NCI-H460 (cell line): Measurements from ENCODE around the gene ABTB2. TPM values are rescaled to one million over a fixed set of nuclear protein-coding genes. Genes with fewer than 3 reads are reported as not detected.

Experiments
- DNase-seq: peaks from one replicate; pipeline ENCODE4 v3.0.0-alpha.2; 2016; ENCODE audit warnings: low read depth; ENCODE audit errors: extremely low read depth
- total RNA-seq: library from RNA; depleted of rRNA; stranded (reverse); fragments of >200 nt; shearing (Covaris generic); gene quantifications from 2 replicates; pipeline ENCODE4 v1.2.3, GENCODE V29; 2014

The ABTB2 gene
- total RNA-seq, 1 experiment from 2014 or later: 1.3 TPM

DNA sequence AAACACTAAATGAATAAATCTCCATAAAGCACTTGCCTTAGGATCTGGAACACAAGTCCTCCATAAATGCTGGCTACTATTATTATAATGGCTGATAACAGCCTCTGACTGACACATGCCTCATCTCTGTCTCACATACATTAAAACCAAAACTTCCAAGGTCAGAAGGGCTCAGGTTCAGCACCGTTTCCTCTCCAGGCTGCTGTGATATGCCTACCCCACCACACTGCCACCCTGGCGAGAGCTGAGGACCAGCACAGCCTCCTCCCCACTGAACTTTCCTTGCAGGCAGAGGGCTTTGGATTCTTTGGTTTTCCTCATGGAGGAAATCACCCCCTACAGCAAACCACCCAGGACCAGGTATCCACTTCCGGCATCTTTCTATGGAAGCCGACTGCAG is 112.8 kb downstream of the ABTB2 start:
- DNase-seq: no peak

DNA sequence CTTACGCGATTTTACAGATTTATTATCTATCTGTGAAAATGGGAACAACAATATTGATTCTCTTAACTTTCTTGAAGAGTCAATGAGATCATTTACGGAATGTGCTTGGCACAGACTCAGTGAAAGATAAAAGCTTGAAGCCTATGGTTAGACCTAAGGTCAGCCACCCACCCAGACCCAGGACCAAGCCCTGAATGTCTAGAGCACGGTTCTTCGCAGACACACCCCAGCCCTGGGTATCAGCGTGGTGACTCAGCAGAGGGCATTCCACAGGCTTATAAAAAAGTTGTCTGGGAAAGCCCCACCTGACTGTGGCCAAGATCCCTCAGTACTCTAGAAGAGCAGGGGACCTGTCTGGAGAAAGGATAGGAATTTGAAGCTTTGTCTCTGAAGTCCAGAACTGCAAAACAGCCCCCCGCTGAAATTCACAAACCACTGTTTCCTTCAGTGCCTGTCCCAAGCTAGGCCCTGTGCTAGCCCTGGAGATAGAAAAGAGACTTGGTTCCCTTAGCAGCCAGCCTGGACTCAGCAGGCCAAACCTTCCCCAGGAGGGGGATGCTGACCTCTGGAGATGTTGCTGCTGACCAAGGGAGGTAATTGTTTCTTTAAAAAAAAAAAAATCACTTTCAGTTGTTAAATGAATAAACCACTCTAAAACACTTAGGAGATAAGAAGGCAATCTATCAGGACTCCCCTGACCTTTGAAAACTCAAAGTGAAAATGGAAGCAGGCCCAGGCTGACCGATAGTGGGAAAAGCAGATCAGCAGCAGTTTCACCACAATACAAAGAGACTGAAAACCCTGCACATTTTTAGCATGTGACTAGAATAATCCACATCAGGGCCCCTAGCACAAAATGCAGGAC is 114.0 kb downstream of the ABTB2 start:
- peak; percentile 55 for DNase-seq

DNA sequence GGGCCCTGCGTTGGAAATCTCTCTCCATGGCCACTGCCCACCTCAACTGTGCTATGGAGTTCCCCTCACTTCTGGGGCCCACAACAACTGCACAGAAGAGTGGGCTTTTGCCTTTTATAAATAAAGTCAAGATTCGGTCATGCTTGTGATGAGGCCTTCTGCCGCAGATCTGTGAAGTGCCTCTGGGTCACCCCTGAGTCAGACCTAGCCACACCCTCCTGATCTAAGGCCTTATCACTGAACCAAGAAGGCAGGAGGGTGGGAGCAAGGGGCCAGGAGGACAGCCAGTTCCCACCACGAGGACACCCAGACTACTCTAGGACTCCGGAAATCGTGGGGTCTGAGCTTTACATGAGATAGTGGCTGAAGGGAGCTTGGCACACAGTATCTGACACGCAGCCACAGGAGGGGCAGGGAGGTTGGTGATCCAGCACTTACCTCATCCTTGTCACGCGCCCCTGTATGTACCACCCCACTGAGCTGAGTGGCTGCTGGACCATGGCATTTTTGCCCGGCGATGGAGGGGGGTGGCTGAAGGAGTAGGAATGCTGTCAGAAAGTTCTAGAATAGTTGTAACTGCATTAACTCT is 115.7 kb downstream of the ABTB2 start:
- peak; percentile 27 for DNase-seq

DNA sequence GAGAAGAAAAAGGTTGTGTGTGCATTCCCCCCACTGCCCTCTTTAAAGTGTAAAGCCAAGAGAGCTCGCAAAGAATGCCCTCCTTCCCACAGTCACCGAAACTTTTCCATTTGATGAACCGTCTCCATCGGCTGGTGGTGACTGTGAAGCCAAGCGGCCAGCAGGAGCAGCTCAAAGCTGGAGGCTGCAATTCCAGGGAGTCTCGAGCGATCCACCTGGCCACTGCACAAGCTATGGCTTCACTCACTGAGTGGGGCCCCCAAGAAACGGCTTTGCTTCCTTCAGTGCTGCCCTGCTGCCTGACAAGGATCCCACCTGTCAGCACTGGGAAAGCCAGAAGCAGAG is 117.7 kb downstream of the ABTB2 start:
- no peak for DNase-seq

DNA sequence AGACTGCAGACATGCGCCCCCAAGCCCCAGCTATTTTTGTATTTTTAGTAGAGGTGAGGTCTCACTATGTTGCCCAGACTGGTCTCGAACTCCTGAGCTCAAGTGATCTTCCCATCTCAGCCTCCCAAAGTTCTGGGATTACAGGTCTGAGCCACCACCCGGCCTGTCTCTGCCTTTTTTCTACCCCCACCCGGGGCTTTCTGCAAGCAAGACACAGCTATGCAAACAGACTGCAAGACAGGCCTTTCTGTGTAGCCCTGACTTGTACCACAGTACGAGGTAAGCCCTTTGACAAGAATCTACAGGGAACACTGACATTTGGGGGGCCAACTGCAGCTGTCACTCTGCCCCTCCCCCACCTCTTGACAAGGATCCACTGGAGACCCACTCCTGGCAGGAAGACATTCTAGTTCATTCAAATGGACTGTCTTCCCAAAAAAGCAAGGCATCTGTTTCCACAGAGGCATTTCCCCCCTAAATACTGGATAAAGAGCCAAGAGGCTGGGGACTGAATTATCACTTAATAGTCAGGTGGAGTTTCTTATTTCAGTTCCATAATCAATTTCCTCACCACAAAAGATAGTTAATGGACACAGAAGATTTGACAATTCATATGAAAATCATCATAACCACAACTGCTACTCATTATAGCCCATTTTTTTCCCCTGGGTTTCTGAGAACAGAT is 118.2 kb downstream of the ABTB2 start:
- no peak for DNase-seq

DNA sequence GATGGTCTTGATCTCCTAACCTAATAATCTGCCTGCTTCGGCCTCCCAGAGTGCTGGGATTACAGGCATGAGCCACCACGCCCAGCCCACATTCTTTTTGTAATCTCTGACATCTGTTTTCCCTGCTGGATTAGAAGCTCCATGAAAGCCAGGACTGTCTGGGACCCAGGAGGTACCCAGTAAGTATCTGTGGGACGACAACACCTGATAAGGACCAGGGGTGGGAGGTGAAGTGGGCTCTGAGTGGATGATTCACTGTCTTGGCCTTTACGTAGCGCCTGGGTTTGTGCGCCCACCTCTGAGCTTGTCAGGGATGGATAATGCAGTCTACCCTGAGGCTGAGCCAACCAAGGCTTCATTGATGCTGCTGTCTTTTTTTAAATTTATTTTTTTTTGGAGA is 118.8 kb downstream of the ABTB2 start:
- DNase-seq: no peak

DNA sequence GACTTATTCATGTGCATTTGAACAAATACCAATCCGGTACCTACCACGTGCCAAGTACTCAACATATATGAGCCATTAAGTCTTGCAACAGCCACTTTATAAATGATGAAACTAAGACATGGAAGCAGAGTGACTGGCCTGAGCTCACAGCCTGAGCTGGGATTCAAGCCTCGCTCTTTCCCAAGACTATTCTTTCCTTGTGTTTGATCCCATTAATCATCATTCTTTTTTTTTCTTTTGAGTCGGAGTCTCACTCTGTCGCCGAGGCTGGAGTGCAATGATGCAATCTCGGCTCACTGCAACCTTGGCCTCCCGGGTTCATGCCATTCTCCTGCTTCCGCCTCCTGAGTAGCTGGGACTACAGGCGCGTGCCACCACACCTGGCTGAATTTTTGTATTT is 119.3 kb downstream of the ABTB2 start:
- DNase-seq: no peak

DNA sequence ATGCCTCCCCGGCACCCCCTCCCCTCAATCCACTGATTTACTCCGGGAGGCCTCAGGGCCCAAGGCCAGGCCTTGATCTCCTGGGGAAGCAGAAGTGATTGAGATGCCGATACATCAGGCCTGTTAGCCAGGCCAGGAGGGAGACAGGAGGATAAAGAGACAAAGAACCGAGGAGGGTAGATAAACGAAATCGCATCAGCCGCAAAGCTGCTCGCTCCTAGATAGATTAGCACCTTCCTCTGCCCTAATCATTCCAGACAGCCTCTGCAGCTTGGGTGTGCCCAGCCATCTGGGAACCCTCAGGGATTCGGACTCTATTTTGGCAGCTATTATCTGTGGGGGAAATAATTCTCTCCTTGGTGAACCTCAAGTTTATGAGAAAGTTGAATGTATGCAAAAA is 121.2 kb downstream of the ABTB2 start:
- DNase-seq: no peak

DNA sequence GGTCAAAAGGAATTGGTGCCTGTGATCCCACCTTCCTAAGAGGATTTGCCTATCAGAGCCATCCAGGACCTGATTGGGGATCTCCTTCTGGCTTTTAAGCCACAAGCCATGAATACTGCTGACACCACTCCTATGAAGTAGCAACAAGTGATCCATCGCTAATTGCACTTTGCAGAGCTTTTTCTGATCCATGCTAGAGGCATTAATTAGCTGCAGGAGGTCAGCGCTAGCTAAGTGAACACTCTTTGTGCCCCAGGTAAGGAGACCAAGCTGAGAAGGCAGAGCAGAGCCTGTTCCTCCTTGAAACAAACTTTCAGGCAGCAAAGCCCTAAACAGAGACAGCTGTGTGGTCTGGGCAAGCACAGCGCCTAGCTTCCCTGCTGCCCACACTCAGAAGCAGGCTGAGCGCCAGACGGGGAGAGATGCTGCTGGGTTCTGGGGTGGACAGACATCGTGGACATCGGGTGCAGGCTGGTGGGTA is 122.2 kb downstream of the ABTB2 start:
- DNase-seq: no peak

DNA sequence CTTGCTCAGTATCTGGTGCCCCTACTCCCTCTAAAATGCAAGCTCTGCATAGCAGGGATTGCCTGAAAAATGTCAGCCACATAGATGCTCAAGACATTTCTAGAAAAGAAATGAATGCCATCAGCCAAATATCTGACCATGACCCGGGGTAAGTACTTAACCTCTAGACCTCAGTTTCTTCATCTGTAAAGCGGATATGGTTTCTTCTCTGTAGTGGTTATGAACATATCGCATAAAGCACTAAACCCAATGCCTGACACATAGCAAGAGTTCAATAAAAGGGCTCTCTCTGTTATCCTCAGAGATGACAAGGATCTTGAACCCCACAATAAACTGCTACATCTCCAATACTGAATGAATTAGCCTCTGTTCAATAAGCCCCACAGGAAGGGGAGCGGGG is 122.6 kb downstream of the ABTB2 start:
- DNase-seq: no peak

DNA sequence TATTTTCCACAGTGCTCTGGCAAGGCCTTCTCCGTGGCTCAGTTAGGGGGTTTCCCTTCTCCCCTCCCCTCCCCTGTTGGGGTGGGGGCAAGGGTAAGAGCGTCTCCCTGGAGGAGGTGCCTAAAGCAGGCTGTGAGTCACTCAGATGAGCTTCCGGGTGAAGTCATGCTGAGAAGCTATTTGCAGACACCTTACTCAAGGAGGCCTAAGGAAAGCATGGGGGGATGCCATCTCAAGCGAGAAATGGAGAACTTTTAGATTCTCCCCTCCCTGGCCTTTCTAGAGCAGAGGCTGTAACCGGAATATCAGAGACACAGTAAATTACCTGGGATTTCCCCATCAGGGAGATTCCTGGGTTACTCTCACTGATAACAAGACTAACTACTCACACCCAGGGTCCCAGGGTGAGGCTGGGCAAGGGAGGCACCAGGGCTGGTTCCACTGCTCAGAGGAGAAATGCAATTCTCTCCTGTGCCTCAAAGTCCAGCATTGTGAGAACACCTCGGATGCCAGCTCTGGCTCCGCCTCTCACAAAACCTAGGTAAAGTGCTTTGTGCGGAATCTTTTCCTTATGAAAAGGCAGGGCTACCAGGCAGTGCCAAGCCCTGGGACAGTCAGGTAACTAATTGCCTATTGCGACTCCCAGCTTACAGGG is 123.6 kb downstream of the ABTB2 start:
- DNase-seq: peak; percentile 37

DNA sequence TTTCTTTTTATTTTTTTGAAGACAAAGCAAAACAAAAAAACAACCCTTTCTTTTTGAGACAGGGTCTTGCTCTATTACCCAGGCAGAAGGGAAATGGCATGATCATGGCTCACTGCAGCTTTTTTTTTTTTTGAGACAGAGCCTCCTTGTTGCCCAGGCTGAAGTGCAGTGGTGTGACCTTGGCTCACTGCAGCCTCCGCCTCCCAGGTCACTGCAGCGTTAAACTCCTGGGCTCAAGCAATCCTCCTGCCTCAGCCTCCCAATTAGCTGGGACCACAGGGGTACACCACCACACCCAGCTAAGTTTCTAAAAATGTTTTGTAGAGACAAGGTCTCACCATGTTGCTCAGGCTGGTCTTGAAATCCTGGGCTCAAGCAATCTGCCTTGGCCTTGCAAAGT is 124.6 kb downstream of the ABTB2 start:
- DNase-seq: no peak

DNA sequence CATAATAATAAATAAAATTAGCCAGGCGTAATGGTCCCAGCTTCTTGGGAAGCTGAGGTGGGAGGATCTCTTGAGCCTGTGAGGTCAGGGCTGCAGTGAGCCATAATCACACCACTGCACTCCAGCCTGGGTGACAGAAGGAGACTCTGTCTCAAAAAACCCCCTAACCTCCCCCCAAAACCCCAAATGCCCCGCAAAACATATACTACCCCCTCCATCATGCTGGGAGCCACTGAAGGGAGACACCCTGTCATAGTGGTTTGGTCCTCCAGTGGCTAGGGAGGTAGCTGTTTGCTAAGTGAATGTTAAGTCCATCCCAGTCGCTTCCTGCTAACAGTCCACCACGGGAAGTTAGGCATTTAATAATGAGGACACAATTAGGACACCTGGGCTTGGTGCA is 125.0 kb downstream of the ABTB2 start:
- DNase-seq: no peak

DNA sequence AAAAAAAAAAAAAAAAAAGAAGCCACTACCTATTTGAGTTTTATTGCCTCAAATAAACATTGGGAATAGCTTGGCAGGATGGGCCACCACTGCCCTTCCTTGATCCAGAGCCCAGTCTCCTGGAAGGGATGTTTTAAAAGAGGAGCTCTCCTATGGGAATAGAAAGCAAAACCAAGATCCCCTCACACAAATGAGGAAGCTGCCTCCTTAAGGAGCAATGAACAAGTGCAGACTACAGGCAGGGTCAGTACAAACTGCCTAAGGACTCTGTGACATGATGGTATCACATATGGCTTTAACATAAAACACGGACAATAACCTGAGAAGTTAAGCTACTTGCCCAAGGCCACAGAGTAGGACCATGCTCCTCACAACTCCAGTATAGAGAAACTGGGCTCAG is 131.6 kb downstream of the ABTB2 start:
- DNase-seq: no peak

DNA sequence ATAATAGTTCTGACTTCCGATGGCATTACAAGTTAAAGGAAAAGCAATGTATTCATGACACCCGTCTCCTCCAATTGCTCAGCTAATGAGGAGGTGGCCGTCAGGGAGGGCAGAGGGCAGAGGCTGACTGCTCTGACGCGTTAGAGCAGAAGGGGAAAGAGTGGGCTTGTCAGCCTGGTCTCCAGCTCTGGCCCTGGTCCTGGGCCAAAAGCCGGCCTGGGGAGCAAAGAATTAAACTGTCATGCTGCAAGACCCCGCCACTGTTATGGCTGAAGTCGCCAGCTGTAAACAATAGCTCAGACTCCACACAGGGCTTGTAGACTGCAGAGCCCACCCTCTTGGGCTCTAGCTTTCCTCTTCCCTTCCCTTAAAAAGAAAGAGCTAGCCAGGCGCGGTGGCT is 132.7 kb downstream of the ABTB2 start:
- no peak for DNase-seq

DNA sequence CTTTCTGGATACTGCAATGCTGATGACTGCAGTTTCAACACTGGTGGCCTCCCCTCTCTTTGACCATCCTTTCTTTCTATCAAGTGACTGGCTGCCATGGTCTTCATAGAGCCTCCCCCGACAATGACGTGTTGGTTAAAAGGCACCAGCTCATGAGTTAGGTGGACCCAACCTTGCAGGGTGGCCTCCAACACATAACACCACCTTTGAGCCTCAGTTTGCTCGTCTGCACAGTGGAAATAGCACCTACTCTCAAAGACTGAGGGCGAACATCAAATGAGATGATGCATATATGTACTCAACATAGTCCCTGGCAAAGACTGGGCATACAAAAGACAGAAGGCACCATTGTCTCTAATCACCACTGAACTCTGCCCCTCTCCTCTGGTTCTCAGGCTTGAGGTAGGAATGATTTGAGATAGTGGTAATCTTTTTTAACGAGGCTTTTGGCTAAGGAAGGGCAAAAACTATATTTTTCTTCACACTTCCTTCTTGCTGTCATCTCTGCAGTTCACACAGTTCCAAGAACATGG is 133.3 kb downstream of the ABTB2 start:
- DNase-seq: no peak

DNA sequence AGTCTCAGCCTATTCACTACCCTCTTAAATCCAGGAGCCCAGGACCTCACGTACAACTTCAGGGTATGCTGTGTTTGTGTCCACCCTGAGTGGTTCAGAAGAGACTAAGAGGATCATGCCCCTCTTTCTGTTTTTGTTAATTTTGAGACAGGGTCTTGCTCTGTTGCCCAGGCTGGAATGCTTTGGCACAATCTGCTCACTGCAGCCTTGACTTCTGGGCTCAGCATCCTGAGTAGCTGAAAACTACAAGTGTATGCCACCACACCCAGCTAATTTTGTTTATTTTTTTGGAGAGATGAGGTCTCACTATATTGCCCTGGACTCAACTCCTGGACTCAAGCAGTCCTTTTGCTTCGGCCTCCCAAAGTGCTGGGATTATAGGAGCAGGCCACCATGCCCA is 133.9 kb downstream of the ABTB2 start:
- no peak for DNase-seq

DNA sequence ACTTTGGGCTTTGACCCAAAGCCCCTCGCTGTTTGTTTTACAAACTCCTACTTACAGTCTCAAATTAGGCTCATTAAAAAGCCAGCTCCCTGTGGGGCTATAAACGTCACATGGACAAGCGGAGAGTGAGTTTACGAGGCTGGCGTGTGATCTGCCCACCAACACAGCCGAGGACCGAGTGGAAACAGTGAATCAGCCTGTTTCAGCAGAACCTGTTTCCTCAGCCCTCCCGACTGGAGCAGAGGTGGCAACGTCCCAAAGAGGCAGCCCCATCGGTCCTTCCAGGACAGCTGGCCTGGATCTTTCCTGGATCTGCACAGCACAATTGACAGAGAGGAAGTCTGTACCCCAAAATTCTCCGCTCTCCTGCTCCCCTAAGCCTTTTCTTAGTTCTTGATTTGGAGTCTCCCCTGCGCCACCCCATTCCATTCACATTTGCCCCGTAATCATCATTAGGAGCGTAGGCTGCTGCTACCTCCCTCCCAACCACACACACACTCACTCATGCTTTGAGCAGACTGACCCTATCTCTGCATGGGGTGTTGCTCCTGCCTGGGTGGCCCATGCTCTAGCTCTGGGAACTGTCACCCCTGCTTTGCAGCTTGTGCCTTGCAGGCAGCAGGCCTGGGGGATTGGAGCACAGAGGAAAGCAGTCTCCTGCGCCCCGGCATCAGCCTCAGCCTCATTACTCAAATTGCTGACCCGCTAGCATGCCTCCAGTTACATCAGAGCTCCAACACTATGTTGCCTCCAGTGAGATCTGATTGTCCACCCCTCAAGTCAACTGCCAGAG is 134.6 kb downstream of the ABTB2 start:
- no peak for DNase-seq

DNA sequence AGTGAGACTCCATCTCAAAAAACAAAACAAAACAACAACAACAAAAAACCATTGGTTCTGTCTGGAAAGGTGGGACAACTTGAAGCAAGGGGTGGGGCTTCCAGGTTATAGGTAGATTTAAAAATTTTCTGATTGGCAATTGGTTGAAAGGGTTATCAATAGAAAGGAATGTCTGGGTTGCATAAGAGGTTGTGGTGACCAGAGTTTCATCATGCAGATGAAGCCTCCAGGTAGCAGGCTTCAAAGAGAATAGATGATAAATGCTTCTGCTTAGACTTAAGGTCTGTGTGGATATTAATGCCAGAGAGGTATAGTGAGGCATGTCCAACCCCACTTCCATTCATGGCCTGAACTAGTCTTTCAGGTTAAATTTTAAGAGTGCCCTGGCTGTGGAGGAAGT is 135.8 kb downstream of the ABTB2 start:
- no peak for DNase-seq

DNA sequence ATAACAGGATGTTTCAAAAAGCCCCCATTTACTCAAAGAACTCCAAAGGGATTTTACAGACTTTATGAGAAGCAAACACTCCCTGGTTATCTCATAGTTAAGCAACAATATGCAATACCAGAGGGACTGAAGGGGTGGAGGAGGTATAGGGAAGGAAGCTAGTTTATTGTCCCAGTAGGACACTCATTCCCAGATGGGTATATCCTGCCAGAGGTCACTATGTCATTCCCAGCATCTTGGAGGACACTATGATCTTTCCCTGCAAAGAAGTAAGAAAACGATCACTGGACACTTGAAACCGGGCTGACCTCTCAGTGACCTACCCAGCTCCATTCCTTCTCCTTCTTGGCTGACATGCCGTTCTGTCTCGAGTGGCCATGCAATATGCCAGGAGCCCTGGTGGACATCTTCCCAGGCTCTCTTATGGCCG is 137.9 kb downstream of the ABTB2 start:
- DNase-seq: no peak
